CD4-positive, alpha-beta T cell treated with Interleukin-21 for 1 hour (primary cell): ENCODE measurements around the gene ZNF184.

Experiments
- DNase-seq: peaks from one replicate; pipeline ENCODE4 v3.0.0-alpha.2; 2020

The ZNF184 gene

DNA sequence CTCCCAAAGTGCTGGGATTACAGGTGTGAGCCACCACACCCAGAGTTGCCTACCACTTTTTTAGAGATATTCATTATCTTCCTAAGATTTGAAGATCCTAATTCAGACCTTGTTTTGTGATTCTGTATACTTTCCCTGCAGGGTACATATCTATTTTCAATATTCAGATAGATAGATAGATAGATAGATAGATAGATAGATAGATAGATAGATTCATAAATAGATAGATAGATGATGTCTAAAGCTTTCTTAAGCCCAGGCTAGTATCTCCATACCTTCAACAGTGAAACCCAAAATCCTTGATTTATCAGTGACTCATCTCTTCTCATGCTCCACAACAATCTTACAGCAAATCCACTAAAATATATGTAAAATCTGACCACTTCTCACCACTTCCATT, 53.5 kb downstream of the ZNF184 start:
- no peak for DNase-seq

DNA sequence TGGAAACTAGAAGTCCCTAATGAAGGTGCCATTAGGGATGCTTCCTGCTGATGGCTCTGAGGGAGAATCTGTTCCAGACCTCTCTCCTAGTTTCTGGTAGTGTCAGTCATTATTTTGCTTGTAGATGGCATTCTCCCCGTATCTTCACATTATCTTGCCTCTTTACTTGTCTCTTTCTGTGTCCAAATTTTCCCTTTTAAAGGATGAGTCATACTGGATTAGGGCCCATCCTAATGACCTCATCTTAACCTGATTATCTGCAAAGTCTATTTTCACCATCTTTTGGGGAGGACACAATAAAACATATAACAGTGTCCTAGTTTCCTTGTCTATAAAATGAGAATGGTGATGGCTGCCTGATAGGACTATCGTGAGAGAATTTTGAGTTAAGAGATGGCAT, 57.0 kb downstream of the ZNF184 start:
- DNase-seq, result no peak

DNA sequence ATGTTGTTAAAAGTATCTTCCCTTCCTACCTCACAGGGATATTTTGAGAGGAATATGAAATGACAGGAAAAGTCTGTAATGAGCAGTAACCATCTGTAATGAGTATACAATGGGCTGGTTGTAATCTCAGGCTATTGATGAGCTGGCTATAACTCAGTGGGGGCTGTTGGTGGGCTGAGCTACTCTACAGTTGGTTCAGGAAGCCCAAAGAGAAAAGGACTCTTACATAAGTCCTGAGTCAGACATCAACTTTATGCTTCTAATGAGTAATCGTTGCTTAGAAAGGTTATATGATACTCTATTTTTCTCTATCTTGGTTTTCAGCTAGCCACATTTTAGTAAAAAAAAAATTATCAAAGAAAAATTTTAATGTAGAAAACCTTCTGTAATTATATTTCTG, 57.9 kb downstream of the ZNF184 start:
- DNase-seq, result no peak

DNA sequence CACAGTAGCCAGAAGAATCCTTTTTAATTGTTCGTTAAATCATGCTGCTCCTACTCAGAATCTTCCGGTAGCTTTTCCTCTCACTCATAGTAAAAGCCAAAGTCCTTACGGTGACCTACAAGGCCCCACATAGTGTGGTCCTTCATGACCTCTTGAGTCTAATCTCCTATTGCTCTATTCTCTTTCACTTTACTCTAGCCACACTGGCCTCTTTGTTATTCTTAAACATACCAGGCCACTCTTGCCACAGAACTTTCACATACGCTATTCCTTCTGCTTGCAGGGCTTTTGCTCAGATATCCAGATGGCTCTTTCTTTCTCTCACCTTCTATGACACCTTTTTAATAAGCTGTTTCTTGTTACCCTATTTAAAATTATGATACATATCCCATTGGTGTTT, 58.6 kb downstream of the ZNF184 start:
- DNase-seq, result no peak

DNA sequence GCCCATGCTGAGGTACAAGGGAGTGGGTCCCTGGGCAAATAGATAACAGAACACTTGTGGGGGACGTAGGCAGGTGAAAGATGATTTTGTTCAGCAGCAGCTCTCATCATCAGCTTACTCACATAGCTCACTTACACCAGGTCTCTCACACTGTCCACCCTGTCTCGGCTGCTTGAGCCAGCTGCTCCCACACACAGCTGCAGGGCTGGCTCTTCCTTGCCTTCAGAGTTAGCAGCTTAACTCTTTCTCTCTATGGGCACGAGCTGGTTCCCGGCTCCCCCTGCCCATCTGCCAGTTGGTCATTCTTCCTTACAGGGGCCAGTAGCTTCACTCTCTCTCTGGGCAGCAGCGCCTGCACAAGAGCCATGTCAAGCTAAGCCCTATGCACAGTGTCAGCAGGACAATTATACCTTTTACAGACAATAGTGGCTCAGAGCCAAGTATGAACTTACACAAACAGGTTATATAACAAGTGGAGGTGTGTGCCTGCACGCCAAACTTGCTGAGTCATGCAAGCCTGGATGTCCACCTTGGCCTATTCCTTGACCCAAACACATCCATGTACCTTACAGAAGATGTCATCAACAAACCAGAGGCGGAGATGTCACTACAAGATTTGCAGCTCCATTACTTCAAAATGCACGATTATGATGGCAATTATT, 65.6 kb downstream of the ZNF184 start:
- no peak for DNase-seq

DNA sequence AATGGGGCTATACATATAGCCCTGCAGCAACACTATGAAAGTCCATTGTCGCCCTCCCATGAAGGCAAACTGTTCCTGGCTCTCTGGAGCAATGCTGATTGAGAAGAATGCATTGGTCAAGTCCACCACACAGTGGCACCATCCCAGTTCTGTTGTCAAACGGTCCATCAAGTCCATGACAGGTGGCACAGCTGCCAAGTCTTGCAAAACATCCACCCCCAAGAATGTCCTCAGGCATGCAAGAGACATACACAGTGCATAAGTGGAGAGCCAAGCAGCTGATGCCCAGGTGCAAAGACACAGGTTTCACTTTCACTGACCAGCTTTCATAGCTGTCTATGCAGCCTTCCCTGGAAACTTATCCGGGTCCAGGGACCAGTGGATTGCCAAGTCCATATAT, 66.8 kb downstream of the ZNF184 start:
- no peak for DNase-seq

DNA sequence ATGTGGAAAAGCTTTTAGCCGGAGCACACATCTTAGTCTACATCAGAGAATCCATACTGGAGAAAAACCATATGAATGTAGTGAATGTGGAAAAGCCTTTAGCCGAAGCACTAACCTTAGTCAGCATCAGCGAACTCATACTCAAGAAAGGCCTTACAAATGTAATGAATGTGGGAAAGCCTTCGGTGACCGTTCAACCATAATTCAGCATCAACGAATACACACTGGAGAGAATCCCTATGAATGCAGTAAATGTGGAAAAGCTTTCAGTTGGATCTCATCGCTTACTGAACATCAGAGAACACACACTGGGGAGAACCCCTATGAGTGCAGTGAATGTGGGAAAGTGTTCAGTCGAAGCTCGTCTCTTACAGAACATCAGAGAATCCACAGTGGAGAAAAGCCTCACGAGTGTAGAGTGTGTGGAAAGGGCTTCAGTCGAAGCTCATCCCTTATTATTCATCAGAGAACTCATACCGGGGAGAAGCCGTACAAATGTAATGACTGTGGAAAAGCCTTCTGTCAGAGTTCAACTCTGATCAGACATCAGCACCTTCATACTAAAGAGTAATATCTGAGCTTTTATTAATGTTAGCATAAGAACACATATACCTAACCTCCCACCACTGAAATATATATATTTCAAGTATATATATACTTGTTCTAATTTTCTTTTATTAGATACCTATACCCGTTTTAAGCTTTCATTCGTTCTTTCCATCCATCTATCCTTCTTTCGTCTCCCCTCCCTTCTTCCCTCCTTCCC, 71.8 kb downstream of the ZNF184 start:
- DNase-seq, result no peak
